Measurements from ENCODE around the gene SND1.

The SND1 gene

GRCh38 chr7:127732306-127732705 is 80.3 kb downstream of the SND1 start:
- no peak for DNase-seq (ENCODE audit: low read depth)

GRCh38 chr7:127733986-127734385 is 82.0 kb downstream of the SND1 start:
- DNase-seq (ENCODE audit: low read depth): no peak

GRCh38 chr7:127736511-127736910 is 84.5 kb downstream of the SND1 start:
- no peak for DNase-seq (ENCODE audit: low read depth)

- no peak for DNase-seq (ENCODE audit: low read depth)
Observed at GRCh38 chr7:127738859-127739258, 86.9 kb downstream of the SND1 start.

- no peak for DNase-seq (ENCODE audit: low read depth)
Observed at GRCh38 chr7:127741764-127742375, 89.9 kb downstream of the SND1 start.

- DNase-seq (ENCODE audit: low read depth): no peak
Observed at GRCh38 chr7:127745445-127745844, 93.5 kb downstream of the SND1 start.

- no peak for DNase-seq (ENCODE audit: low read depth)
Observed at GRCh38 chr7:127751062-127751461, 99.1 kb downstream of the SND1 start.

- DNase-seq (ENCODE audit: low read depth): no peak
Observed at GRCh38 chr7:127751490-127752448, 99.8 kb downstream of the SND1 start.

- DNase-seq (ENCODE audit: low read depth): no peak
Observed at GRCh38 chr7:127752829-127753228, 100.8 kb downstream of the SND1 start.

GRCh38 chr7:127754457-127754856 is 102.5 kb downstream of the SND1 start:
- DNase-seq (ENCODE audit: low read depth): no peak

GRCh38 chr7:127755521-127755920 is 103.5 kb downstream of the SND1 start:
- DNase-seq (ENCODE audit: low read depth): no peak

GRCh38 chr7:127755965-127756364 is 104.0 kb downstream of the SND1 start:
- no peak for DNase-seq (ENCODE audit: low read depth)

GRCh38 chr7:127758105-127758504 is 106.1 kb downstream of the SND1 start:
- no peak for DNase-seq (ENCODE audit: low read depth)

GRCh38 chr7:127758845-127759244 is 106.9 kb downstream of the SND1 start:
- DNase-seq (ENCODE audit: low read depth): no peak

- no peak for DNase-seq (ENCODE audit: low read depth)
Observed at GRCh38 chr7:127759945-127760421, 108.0 kb downstream of the SND1 start.

GRCh38 chr7:127760436-127761031 is 108.5 kb downstream of the SND1 start:
- no peak for DNase-seq (ENCODE audit: low read depth)

GRCh38 chr7:127761196-127761595 is 109.2 kb downstream of the SND1 start:
- no peak for DNase-seq (ENCODE audit: low read depth)

- DNase-seq (ENCODE audit: low read depth): no peak
Observed at GRCh38 chr7:127764681-127765080, 112.7 kb downstream of the SND1 start.

GRCh38 chr7:127765150-127765549 is 113.2 kb downstream of the SND1 start:
- DNase-seq (ENCODE audit: low read depth): no peak

- DNase-seq (ENCODE audit: low read depth): no peak
Observed at GRCh38 chr7:127766831-127767459, 115.0 kb downstream of the SND1 start.

GRCh38 chr7:127768241-127768640 is 116.2 kb downstream of the SND1 start:
- no peak for DNase-seq (ENCODE audit: low read depth)

- no peak for DNase-seq (ENCODE audit: low read depth)
Observed at GRCh38 chr7:127769137-127769536, 117.1 kb downstream of the SND1 start.

All from activated T-cell treated with anti-CD3 and anti-CD28 coated beads for 48 hours (primary cell).